ENCODE measurements around the gene RTP2. TPM values are rescaled to one million over a fixed set of nuclear protein-coding genes. Genes with fewer than 3 reads are reported as not detected.

The RTP2 gene
- total and polyA plus RNA-seq, 2 experiments from 2014 or later, result not detected

- no peak for TF ChIP-seq ZNF462 (CRISPR knock-in tag; IDR thresholded peaks at IDR 0.05)
Observed at GRCh38 chr3:187725224-187725623, 22.9 kb upstream of the RTP2 start (continued).

GRCh38 chr3:187722206-187722612, 19.9 kb upstream of the RTP2 start:
- Mint-ChIP-seq H3K27me3 (ENCODE audit: insufficient read depth, low read depth, poor library complexity) (no peaks in the 10 kb centered on the region), H3K9me3 (no peaks in the 10 kb centered on the region; the same call in 2 of the 3 replicates), H3K36me3 (ENCODE audit: low read depth) (peaks cover 35% of the 10 kb centered on the region), H3K4me3 (no peak overlapping the region), H3K27ac (no peak overlapping the region), H3K4me1 (peaks cover 19% of the 10 kb centered on the region)
- H2AFZ ChIP-seq, result no peak overlapping the region
- TF ChIP-seq CTCF (conservative IDR thresholded peaks at IDR 0.05; ENCODE audit: low read depth in 2 of 2) (peak; percentile 16 to 36; a peak in 3 of 4 replicates), NANOG (IDR thresholded peaks at IDR 0.05; ENCODE audit: borderline replicate concordance) (no peak)
- no peaks in the 10 kb centered on the region for H4K20me1 ChIP-seq (replicated peaks; ENCODE audit: insufficient read depth)
- H3K4me2 ChIP-seq, result no peak overlapping the region
- no peak overlapping the region for H3K27ac ChIP-seq (ENCODE audit: low read depth)
- DNase-seq (ENCODE audit: low spot score) (peak; percentile 62), ATAC-seq (peak; percentile 62)
- no peaks in the 10 kb centered on the region for H3K9me2 ChIP-seq (ENCODE audit: insufficient read depth)
- H3K27me3 ChIP-seq (ENCODE audit: insufficient read depth), result no peaks in the 10 kb centered on the region
- peaks cover 7% of the 10 kb centered on the region; the same call in 1 of the 2 replicates for H3K36me3 ChIP-seq (ENCODE audit: insufficient read depth)
- no peak overlapping the region for H3K4me3 ChIP-seq
- no peaks in the 10 kb centered on the region for H3K79me2 ChIP-seq (replicated peaks; ENCODE audit: insufficient read depth)
- peaks cover 14% of the 10 kb centered on the region; the same call in 1 of the 2 replicates for H3K4me1 ChIP-seq (ENCODE audit: insufficient read depth)
- H3F3A ChIP-seq (replicated peaks; ENCODE audit: low read depth), result no peaks in the 10 kb centered on the region; the same call in 1 of the 2 replicates

Measured in GM23338 (cell line).